Measurements from ENCODE around the gene ADAMTS2. TPM values are rescaled to one million over a fixed set of nuclear protein-coding genes. Genes with fewer than 3 reads are reported as not detected.

Gene ADAMTS2
- total and polyA plus RNA-seq, 2 donors from 2014 or later = 2.0 to 13.6 TPM

- intact Hi-C loops (cut with DNase I) = no loop called here
- peaks cover 0 to 41% (median 3%) of the 10 kb centered on the region in 3 donors for H3K9me3 ChIP-seq (ENCODE audit: control insufficient read depth in 2 of 3, insufficient read depth in 1 of 3, low read length in 3 of 3)
Measured at GRCh38 chr5:179113143-179113530, 232.1 kb downstream of the ADAMTS2 start.

GRCh38 chr5:179112469-179113142 lies 232.7 kb downstream of the ADAMTS2 start:
- H3K4me3 ChIP-seq (ENCODE audit: low read length in 3 of 3) = no peak overlapping the region
- H3K36me3 ChIP-seq (ENCODE audit: control insufficient read depth in 2 of 3, insufficient read depth in 3 of 3, low read length in 3 of 3) = no peaks in the 10 kb centered on the region
- intact Hi-C loops (cut with DNase I) = no loop called here
- H3K27ac ChIP-seq (ENCODE audit: low read depth in 2 of 2, low read length in 2 of 2) = no peak overlapping the region
- TF ChIP-seq CTCF (IDR thresholded peaks at IDR 0.05; ENCODE audit: borderline replicate concordance, extremely low read depth, insufficient read depth) = no peak
- FAIRE-seq (no peak), DNase-seq (peak in 2 of 5 donors; percentile 3 to 22)
- no peaks in the 10 kb centered on the region for H3K27me3 ChIP-seq (ENCODE audit: control insufficient read depth, insufficient read depth, low read length)
- no peak overlapping the region for H3K9ac ChIP-seq (ENCODE audit: low read length in 3 of 3)
- H3K9me3 ChIP-seq (ENCODE audit: control insufficient read depth in 2 of 3, insufficient read depth in 1 of 3, low read length in 3 of 3) = peaks cover 0 to 41% (median 3%) of the 10 kb centered on the region in 3 donors
- H3K4me1 ChIP-seq (ENCODE audit: control insufficient read depth in 2 of 3, insufficient read depth in 2 of 3, low read depth in 1 of 3, low read length in 3 of 3) = no peaks in the 10 kb centered on the region

More at GRCh38 chr5:179113143-179113530, 232.1 kb downstream of the ADAMTS2 start:
- FAIRE-seq (no peak), DNase-seq (peak in 1 of 5 donors; percentile 21)
- Histone ChIP-seq H3K27me3 (ENCODE audit: control insufficient read depth, insufficient read depth, low read length) (no peaks in the 10 kb centered on the region), H3K4me3 (ENCODE audit: low read length in 3 of 3) (no peak overlapping the region), H3K27ac (ENCODE audit: low read depth in 2 of 2, low read length in 2 of 2) (no peak overlapping the region), H3K4me1 (ENCODE audit: control insufficient read depth in 2 of 3, insufficient read depth in 2 of 3, low read depth in 1 of 3, low read length in 3 of 3) (no peaks in the 10 kb centered on the region), H3K36me3 (ENCODE audit: control insufficient read depth in 2 of 3, insufficient read depth in 3 of 3, low read length in 3 of 3) (no peaks in the 10 kb centered on the region), H3K9ac (ENCODE audit: low read length in 3 of 3) (no peak overlapping the region)
- no peak for TF ChIP-seq CTCF (IDR thresholded peaks at IDR 0.05; ENCODE audit: borderline replicate concordance, extremely low read depth, insufficient read depth)

DNA sequence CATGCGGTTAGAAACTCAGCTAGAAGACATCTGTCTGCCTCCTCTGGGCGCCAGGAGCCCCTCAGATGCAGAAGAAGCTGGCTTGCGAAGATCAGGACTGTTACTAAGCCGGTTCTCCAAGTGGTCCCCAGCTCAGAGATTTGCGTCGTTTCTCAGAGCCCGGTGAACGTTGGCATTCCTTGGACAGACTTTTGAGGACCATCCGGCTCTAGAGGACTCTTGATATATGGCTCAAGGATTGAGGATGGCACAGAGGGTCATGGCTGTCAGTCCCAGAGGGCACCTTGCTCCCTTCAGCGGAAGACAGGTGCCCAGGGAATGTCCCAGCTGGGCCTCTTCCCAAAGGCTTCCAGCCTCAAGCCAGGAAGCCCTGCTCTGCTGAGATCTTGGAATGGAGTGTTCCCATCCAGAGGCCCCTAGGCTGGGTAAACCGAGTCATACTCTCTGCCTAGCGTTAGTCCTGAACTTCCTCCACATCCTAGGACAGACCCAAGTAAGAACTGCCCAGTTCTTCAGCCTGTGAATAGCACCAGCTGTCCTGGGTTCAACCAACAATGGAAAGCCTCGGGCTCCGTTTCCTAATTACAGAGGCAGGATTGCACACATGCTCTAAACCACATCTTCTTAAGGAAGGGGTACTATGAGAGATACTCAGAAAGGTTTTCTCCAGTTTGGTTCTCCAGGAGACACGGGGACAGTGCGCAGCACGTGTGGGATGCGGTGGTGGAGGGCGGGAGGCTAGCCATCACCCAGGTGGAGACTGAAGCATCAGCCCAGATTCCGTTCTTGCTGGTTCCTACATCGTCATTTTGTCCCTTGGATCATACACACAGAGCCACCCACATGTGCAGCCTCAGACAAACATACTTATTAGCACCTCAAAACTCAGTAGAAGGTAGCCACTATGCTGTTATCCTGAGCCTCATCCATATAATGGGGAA lies 233.7 kb downstream of the ADAMTS2 start:
- Histone ChIP-seq H3K9ac (ENCODE audit: low read length in 3 of 3) (no peak overlapping the region), H3K36me3 (ENCODE audit: control insufficient read depth in 2 of 3, insufficient read depth in 3 of 3, low read length in 3 of 3) (no peaks in the 10 kb centered on the region), H3K27me3 (ENCODE audit: control insufficient read depth, insufficient read depth, low read length) (no peaks in the 10 kb centered on the region), H3K4me3 (ENCODE audit: low read length in 3 of 3) (no peak overlapping the region), H3K9me3 (ENCODE audit: control insufficient read depth in 2 of 3, insufficient read depth in 1 of 3, low read length in 3 of 3) (peaks cover 0 to 43% (median 7%) of the 10 kb centered on the region in 3 donors), H3K27ac (ENCODE audit: low read depth in 2 of 2, low read length in 2 of 2) (no peak overlapping the region), H3K4me1 (ENCODE audit: control insufficient read depth in 2 of 3, insufficient read depth in 2 of 3, low read depth in 1 of 3, low read length in 3 of 3) (no peaks in the 10 kb centered on the region)
- DNase-seq (peak in 2 of 5 donors; percentile 3 to 37), FAIRE-seq (no peak)
- intact Hi-C loops (cut with DNase I) = no loop called here
- no peak for TF ChIP-seq CTCF (IDR thresholded peaks at IDR 0.05; ENCODE audit: borderline replicate concordance, extremely low read depth, insufficient read depth)

All from kidney (tissue), 14 donors.